ENCODE data around the gene RBFOX1. TPM values are rescaled to one million over a fixed set of nuclear protein-coding genes. Genes with fewer than 3 reads are reported as not detected.

Gene RBFOX1
- not detected for total RNA-seq

- no peak for DNase-seq (ENCODE audit: low read depth in 2 of 3, low spot score in 2 of 3)
These were observed at the start of gene RBFOX1 for GRCh38 chr16:7332611-7333010. TSS of gene RBFOX1 (plus strand) at chr16:7332845.

GRCh38 chr16:7284780-7285179 lies 47.9 kb upstream of the RBFOX1 start:
- no peak for DNase-seq (ENCODE audit: low read depth in 2 of 3, low spot score in 2 of 3)

- no peak for DNase-seq (ENCODE audit: low read depth in 2 of 3, low spot score in 2 of 3)
These were observed 47.1 kb upstream of the RBFOX1 start for GRCh38 chr16:7285520-7285919.

GRCh38 chr16:7289299-7289698 lies 43.3 kb upstream of the RBFOX1 start:
- DNase-seq (ENCODE audit: low read depth in 2 of 3, low spot score in 2 of 3) = no peak

GRCh38 chr16:7290682-7291081 lies 42.0 kb upstream of the RBFOX1 start:
- DNase-seq (ENCODE audit: low read depth in 2 of 3, low spot score in 2 of 3) = no peak

- no peak for DNase-seq (ENCODE audit: low read depth in 2 of 3, low spot score in 2 of 3)
These were observed 38.6 kb upstream of the RBFOX1 start for GRCh38 chr16:7294020-7294419.

- DNase-seq (ENCODE audit: low read depth in 2 of 3, low spot score in 2 of 3) = no peak
These were observed 29.5 kb upstream of the RBFOX1 start for GRCh38 chr16:7303052-7303610.

GRCh38 chr16:7303660-7304200 lies 28.9 kb upstream of the RBFOX1 start:
- DNase-seq (ENCODE audit: low read depth in 2 of 3, low spot score in 2 of 3) = no peak

- DNase-seq (ENCODE audit: low read depth in 2 of 3, low spot score in 2 of 3) = no peak
These were observed 28.4 kb upstream of the RBFOX1 start for GRCh38 chr16:7304279-7304678.

GRCh38 chr16:7304958-7305357 lies 27.7 kb upstream of the RBFOX1 start:
- DNase-seq (ENCODE audit: low read depth in 2 of 3, low spot score in 2 of 3) = no peak

GRCh38 chr16:7313170-7313569 lies 19.5 kb upstream of the RBFOX1 start:
- no peak for DNase-seq (ENCODE audit: low read depth in 2 of 3, low spot score in 2 of 3)

- DNase-seq (ENCODE audit: low read depth in 2 of 3, low spot score in 2 of 3) = no peak
These were observed 18.5 kb upstream of the RBFOX1 start for GRCh38 chr16:7314163-7314562.

- no peak for DNase-seq (ENCODE audit: low read depth in 2 of 3, low spot score in 2 of 3)
These were observed 16.8 kb upstream of the RBFOX1 start for GRCh38 chr16:7315813-7316212.

GRCh38 chr16:7316281-7316888 lies 16.3 kb upstream of the RBFOX1 start:
- no peak for DNase-seq (ENCODE audit: low read depth in 2 of 3, low spot score in 2 of 3)

- DNase-seq (ENCODE audit: low read depth in 2 of 3, low spot score in 2 of 3) = no peak
These were observed 14.7 kb upstream of the RBFOX1 start for GRCh38 chr16:7317982-7318381.

GRCh38 chr16:7318686-7319085 lies 14.0 kb upstream of the RBFOX1 start:
- DNase-seq (ENCODE audit: low read depth in 2 of 3, low spot score in 2 of 3) = no peak

- no peak for DNase-seq (ENCODE audit: low read depth in 2 of 3, low spot score in 2 of 3)
These were observed 13.1 kb upstream of the RBFOX1 start for GRCh38 chr16:7319514-7319913.

GRCh38 chr16:7321661-7322060 lies 11.0 kb upstream of the RBFOX1 start:
- peak in 1 of 3 donors; percentile 1 for DNase-seq (ENCODE audit: low read depth in 2 of 3, low spot score in 2 of 3)

- no peak for DNase-seq (ENCODE audit: low read depth in 2 of 3, low spot score in 2 of 3)
These were observed 8.3 kb upstream of the RBFOX1 start for GRCh38 chr16:7324321-7324720.

- DNase-seq (ENCODE audit: low read depth in 2 of 3, low spot score in 2 of 3) = no peak
These were observed 6.8 kb upstream of the RBFOX1 start for GRCh38 chr16:7325834-7326233.

- DNase-seq (ENCODE audit: low read depth in 2 of 3, low spot score in 2 of 3) = no peak
These were observed 1.9 kb upstream of the RBFOX1 start for GRCh38 chr16:7330709-7331108.

- no peak for DNase-seq (ENCODE audit: low read depth in 2 of 3, low spot score in 2 of 3)
These were observed 648 bp upstream of the RBFOX1 start for GRCh38 chr16:7331997-7332396.

All from hematopoietic multipotent progenitor cell (in vitro differentiated cells).